Suppressor macrophage treated with lipopolysaccharide for 1 hour (primary cell): ENCODE results near the gene TEX29.

Source experiments
- DNase-seq, 3 donors: peaks; one replicate each; pipeline ENCODE4 v3.0.0-alpha.2; 2020 to 2022

TEX29 gene

DNA sequence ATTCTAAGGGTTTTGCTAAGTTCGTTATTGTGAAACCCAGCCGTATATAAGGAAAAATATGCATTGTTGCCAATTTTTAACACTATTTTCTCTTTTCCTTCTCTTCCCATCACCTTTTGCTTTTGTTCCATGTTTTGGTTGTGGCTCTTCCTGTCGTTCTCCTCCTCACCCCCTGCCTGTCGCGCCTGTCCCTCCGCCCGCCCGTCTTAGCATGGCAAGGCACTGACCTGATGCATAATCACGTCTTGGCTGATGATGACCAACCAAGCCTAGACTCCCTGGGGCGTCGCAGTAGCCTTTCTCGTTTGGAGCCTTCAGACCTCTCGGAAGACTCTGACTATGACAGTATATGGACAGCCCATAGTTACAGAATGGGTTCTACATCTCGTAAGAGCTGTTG, 28.5 kb upstream of the TEX29 start:
- DNase-seq = no peak

DNA sequence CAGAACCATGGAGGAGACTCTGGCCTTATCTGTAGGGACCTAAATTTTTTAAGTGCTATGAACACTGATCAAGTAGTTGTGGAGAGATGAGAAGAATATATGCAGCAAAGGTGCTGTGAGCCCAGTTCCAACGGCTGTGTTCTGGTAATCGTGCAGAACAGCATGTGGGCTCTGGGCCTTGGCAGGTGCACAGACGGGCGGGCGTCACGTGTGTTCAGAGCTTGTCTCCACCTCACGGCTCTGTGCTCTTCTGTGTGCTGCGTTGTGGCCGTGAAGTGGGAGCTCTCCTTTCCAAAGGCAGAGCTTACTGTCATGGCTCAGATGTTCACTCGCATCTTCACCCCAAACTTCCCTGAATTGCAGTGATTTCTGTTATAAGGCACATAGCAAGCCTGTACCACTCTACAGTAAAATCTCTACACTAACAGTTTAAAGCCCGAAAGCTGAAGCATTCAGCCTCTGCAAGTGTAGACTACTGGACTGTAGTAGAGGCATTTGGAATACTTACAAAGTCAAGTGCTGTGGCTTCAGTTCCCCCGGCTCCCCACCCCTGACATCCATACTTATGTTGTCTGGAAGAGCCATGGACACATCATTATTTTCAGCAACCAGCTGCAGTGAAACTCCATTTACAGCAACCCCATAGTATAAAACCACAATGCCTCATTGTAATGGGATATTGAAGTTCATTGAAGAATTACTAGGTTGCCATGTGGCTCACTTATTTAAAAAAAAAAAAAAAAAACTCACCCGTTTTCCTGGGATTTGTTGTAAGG, 27.5 kb upstream of the TEX29 start:
- DNase-seq = no peak

DNA sequence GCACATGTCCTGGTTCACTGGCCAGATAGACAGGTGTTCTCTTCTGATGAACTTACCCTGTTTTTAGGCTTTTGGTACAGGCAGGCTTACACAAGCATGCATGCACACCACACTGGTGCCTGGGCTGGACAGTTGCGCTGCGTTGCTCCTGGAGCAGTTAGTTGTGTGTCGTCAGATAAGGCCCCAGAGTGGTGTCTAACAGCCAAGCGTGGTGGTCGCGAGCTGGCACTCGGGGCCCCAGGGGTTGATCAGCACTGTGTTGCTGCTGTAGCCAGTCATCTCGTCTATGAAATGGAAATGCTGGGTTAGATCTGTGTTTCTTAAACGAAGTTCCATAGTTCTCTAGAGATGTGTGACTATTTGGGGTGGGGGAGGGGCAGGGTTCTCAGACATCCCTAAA, 24.6 kb upstream of the TEX29 start:
- no peak for DNase-seq

DNA sequence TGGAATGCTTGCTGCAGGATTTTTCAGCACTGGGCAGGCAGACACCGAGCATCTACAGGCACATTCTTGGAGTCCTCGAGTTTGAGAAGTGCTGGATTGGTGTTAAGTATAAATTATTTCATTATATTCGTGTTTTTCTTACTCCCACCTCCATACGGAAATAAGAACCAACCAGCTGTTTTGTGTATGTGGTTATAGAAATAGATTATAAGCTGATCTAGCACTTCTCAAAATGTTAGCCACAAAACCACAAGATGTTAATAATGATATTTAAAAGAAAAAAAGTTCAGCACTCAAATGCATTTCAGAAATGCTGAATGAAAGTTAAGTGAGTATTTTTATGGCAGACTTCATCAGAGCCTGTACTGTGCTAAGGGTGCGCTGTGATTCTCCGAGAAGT, 24.0 kb upstream of the TEX29 start:
- no peak for DNase-seq

DNA sequence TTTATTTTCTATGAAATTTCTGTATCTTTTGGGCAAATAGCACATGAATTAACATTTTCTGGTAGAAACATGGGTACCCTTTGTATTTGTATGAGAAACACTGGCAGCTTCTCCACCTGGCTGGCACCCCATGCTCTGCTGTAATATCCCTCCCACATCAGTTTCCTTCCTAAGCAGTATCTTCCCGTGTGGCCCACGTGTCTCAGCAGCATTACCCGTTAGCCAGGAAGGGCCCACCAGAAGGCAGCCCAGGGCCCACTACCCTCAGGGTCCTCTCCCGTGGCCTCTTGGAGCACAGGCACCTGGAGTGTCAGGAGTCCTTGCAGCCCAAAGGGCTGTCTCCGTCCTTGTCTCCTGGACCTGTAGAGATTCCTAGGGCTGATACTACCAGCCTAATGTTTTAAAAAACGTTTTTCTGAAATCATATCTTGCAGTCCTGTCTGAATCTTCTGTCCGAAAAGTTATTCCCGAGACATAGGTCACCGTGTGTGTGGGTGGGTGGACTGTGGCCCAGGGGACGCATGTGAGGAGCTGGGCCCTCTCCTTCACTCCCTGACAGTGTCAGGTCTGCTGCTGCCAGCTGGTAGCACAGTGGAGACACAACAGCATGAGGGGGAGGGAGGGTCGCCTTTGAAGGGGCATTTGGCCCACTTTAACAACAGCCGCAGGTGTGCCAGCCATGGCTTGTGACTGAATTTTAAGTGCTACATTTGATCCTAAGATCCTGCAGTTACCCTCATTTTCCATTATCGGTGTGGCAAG, 22.0 kb upstream of the TEX29 start:
- no peak for DNase-seq

DNA sequence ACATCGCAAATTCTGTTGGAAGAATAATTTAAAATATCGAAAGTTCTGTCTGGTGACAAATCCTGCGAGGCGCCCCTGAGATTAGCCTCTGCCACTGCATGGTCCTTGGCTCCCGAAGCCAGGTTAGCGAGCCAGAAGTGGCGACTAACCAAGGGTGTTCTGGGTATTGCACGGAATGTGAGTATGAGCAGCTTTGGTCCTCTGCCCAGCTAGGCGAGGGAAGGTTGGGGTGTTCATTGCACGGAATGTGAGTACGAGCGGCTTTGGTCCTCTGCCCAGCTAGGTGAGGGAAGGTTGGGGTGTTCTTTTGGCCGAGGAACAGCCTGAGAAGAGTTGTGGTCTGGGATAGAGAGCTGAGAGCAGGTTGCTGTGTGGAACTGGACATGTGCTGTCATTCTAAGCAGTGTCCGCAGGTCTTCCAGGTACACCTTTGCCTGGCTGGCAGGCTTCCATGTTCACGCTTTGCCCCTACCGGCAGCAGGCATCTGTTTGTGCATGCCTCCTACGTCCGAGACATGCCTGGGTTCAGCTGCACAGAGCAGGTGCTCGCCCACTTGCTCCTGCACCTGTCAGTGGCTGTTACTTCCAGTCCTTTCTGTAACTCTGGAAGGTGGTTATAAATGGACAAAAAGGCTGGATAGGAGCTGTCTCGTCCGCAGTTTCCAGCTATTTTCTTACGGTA, 18.3 kb upstream of the TEX29 start:
- no peak for DNase-seq

DNA sequence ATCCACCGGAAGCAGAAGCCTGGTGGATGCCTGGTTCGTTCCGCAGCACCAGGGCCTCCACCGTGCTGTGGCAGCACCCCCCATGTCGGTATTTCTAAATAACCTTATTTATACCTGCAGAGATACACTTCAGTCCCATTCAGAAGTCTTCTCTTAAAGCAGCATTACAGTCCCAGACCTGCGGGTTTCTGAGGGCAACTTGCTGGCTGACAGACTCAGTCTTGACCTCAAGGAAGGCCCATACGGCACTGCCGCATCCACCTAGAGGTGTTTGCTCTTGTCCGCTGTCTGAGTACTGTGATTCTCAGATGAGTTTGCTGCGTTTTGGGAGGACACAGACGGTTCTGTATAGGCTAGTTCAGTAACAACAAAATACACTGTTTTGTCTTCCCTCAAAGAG, 16.9 kb upstream of the TEX29 start:
- DNase-seq = no peak

DNA sequence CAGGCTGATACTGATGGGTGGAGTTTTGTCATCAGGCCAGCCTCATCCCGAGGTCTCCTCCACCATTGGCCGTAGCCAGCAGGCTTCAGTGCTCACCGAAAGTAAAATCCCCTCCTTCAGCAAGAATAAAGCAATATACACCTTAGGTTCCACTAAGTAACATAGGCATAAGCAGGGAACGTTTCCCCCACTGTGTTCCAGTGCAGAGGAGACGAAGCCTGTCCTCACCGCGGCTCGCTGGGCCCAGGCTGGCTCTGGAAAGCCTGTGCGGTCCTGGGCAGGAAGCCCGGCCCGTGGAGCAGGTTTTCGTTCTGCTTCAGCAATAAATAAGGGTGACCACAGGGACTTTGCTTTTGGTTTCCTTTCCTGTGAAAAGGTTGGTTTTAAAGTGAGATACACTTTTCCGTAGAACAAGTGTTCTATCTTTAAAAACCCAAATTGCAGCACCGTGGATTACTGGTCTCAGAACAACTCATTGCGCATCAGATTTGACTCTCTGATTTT, 16.3 kb upstream of the TEX29 start:
- no peak for DNase-seq

DNA sequence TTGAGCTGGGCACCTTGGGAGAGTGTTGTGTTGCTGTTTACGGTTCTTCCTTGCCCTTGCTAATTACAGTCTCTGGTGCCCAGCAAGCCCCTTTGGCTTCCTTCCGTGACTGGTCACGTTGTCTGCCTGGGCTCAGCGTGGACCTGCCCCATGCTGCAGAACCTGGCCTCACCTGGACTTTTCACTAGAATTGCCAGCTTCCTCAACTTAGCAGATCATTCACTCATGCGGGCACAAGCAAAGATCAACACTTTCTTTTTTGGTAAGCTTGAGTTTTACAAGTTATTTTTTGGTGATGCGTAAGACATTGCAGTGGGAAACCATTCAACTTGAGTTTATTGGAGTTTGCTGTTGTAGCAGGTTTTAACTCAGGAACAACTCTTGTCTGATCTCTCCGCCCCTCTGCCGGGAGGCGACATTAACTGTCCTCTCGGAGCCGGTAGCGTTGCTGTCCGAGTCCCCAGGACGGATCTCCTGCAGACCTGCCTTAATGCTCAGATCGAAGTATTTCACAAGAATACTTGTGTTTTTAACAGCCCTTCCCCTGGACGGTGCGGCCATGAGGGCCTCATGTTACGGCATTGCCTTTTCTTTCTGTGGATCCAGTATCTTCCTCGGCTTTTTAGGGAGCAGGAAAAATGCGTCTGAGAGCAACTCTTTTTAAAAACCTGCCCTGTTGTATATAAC, 15.7 kb upstream of the TEX29 start:
- DNase-seq = no peak

DNA sequence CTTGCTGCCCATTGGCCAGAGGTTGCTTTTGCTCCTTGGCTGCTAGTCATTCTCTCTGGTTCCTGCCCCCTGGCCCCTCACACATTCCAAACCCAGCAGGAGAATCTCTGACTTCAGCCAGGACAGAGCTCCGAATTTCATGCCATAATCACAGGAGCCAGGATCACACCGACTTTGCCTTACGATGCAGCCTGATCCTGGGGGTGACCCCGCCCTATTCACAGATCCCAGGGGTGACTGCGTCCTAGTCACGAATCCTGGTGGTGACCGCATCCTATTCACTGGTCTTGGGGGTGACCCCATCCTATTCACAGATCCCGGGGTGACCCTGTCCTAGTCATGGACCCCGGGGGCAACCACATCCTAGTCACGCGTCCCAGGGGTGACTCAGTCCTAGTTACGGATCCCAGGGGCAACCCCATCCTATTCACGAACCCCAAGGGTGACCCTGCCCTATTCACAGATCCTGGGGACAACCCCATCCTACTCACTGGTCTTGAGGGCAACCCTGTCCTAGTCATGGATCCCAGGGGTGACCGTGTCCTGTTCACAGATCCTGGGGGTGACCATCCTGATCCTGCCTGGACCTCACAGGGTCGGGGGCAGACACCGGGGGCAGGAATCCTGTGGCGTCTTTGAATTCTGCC, 7.4 kb upstream of the TEX29 start:
- no peak for DNase-seq

DNA sequence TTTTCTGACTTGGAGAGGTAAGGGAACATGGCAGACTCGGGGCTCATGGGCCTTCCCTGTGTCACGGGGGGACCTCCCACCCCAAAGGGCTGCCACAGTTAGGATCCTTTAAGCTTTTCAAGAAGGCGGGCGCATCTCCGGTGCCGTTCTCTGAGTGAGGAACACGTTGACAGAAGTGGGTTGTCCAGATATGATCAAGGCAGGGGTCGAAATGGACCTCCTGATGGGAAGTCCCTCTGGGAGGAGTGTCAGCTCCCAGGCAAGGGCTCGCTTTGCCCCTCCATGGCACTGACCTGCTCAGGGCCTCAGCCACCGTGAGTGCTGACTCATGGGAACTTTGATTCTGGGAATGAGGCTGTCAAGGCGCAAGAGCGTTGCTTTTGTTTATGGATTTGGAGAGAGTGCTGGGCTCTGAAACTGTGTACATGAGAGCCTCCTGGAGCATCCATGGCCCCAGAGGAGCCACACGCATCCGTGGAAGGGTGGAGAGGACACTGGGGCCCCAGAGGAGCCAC, 6.5 kb upstream of the TEX29 start:
- no peak for DNase-seq

DNA sequence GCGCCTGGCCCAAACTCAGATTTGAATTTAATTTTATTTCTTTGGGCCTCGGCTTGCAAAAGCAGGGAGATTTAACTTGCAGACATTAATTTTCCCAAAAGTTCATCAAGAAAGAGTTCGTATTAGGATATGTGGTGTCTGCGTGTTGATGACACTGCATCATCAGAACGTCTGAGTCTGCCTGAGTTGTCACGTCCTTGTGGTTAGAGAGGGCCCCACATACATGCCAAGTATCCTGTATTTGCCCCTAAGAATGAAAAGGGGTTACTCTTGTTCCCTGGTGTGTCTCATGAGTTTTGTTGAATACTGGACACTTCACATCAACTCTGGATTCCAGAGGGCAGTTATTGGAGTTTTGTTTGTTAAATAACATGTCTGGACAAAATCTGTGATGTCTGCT, 5.6 kb upstream of the TEX29 start:
- no peak for DNase-seq

DNA sequence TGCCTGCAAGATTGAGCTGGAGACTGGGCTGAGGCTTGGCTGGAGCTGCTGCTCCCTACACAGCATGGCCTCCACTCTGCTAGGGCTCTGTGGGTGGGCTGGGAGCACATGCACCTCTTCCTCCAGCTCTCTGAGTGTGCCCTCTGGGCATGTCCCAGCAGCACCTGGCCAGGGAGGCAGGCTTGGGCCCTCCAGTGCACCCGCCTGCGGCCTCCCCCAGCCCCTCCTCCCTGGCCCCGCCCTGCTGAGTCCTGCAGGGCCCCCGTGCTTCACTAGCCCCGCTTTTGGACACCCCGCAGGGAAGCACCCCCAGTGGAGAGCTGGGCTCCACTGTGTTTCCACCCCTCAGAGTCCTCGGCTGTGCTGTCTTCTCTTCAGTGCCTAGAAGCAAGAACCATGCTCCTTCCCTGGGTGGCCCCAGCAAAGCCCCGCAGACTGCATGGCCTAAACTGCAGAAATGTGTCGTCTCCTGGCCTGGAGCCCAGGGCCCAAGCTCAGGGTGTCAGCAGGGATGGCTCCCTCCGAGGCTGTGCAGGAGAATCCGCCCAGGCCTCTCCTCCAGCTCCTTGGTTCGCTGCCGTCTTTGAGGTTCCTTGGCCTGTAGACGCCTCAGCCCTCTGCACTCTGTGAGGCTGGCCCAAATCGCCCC, 5.0 kb upstream of the TEX29 start:
- DNase-seq = no peak

DNA sequence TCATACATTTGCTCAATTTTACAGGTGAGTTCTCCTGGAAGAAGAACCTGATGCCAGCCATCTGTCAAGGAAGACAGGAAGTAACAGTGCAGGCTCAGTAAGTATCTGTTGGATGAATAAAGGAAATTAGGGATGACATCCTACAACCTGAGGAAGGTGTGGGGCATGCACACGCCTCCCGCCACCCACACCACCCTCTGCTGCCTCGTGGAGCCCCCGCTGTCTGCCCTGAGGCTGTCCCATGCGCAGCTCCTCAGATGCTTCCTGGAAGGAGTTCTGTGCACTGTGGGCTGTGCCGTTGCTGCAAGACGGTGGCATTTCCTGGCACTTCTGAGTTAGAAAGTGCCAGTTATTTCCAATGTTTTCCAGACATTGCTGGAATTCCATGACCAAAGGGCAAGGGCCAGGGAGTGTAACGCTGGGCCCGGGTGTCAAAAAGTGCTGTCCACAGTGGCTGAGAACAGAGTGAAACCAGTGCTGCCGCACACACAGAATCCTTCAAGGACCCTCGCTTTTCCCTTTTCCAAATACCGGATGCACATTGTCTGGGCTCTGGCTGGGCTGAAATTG, 4.2 kb upstream of the TEX29 start:
- DNase-seq = no peak

DNA sequence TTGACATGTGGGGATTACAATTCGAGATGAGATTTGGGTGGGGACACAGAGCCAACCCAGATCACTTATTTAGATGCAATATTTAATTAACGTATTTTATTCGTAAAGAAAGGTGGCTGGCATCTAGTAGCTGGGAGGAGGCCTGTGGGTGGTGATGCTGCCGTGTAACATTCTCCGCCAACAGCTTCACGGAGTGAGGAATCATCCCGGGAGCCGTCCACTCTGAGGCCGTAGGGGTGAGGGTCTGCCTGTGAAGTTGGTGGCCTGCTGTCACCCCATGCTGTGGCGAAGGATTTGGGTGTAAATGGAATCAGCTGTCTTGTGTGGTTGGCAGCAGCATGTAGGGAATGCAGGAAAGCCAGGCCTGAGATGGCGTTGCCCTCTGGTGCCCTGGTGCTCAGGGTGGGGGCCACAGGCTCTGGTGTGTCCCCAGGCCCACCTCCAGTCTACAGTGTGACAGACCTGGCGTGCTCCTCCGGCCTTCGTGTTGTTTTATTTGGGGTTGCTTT, 3.3 kb upstream of the TEX29 start:
- no peak for DNase-seq

DNA sequence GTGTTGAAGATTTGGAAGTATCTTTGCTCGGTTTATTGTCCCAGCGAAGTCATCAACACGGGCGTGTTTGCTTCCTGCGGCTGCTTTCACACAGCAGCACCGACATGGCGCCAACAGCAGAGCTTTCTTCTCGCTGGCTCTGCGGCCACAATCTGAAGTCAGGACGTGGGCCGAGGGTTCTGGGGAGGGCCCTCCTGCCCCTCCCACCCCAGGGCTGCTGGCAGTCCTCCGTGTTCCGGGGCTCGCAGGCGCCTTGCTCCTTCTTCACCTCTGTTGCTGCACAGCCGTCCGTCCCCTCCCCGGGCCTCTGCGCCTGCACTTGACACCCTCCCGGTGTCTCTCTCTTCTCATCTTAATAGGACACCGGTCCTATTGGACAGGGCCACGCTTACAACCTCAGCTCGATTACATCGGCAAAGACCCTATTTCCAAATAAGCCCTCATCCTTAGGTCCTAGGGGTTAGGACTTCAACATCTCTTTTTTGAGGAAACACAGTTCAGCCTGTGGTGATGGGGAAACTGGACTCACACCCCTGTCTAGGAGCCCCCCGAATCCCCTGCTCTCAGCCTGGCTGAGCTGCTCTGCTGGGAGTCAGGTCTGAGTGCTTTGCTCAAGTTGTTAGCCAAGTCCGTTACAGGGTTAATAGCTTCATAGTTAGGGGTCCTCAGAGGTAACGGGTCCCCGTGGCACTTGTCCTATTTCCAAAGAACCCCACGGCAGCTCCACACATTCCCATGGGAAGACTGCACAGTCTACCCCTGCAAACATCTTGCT, 2.7 kb upstream of the TEX29 start:
- no peak for DNase-seq

DNA sequence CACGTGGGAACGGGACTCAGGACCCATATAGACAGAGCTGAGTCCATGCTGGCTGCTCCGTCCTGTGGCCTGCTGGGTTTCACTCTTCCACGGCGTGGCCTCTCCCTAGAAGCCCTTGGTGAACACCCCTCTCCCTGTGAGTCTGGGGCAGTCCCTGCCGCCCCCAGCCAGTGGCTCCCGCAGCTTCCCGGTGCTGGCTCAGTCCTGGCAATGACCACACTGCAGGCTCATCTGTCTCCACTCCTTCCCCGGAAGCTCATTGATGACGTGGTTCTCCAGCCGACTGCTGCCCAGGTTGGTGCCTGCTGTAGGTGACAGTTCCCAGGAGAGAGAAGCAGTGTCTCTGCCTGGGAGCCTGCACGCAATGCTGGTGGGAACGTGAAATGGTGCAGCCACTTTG, 2.1 kb upstream of the TEX29 start:
- no peak for DNase-seq

DNA sequence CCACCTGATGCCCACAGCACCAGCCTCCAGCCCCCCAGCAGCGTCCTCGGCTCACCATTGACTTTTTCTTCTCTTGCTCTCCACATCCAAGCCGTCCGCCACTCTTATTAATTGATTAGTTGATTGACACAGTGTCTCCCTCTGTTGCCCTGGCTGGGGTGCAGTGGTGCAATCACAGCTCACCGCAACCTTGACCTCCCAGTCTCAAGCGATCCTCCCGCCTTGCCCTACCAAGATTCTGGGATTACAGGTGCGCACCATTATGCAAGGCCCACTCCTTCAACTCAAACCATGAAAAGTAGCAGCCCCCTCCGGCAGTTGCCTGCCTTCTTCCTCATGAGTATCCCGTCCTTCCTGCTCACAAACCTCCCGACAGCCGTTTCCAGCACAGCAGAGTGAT, 921 bp upstream of the TEX29 start:
- DNase-seq = no peak

DNA sequence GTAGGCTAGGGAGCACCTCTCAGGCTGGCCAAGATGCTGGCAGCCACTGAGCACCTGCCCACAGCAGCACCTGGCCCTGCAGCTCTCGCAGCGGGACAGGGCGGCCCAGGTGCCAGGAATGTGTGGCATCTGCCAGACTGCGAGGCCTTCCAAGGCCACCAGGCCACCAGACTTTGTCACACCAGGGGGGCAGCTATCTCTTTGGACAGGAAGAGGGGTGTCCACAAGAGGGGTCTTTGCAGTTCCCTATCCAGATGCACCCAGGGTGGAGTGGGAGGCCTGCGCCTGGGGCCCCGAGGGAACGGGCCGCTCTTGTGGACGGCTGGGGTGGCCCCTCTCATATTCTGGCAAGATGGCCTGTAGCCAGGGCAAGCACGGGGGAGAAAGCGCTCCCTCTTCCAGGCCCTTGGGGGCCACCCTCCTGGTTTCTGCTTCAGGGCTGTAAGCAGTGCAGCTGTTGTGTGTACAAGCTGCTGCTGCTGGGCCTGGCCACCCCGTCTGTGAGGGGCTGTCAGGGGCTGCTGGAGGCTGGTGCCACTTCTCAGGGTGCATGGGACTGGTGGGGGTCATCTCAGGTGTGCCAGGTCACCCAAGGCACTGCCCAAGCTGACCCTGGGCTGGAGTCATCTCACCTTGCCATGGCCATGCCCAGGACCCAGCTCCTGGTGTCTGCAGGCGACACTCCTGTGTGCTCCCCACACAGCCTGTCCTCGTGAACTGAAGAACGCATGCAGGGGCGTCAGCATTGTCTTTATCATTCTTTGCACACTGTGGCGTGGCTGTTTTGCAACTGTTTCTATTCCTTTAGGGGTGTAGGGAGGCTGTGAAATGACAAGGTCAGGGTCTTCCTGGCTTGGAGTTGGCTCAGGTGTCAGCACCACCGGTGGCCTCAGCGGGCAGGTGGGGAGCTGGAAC, 1.8 kb downstream of the TEX29 start:
- no peak for DNase-seq
